ENCODE measurements around the gene PPARG. TPM values are rescaled to one million over a fixed set of nuclear protein-coding genes. Genes with fewer than 3 reads are reported as not detected.

Gene PPARG
- polyA plus RNA-seq, 1 donor (not counting 4 experiments of a cell fraction or from before 2014, with no cell fraction given), result 3.1 TPM

GRCh38 chr3:12451960-12452359, 163.1 kb downstream of the PPARG start:
- Histone ChIP-seq H3K79me2 (ENCODE audit: control insufficient read depth, insufficient read depth, low read length) (no peaks in the 10 kb centered on the region), H3K9ac (ENCODE audit: control insufficient read depth, extremely low read depth, insufficient read depth, low read length) (no peak overlapping the region), H3K4me1 (ENCODE audit: control insufficient read depth, extremely low read depth, insufficient read depth, low read length) (no peaks in the 10 kb centered on the region), H3K9me3 (ENCODE audit: control insufficient read depth, low read depth, low read length) (no peaks in the 10 kb centered on the region), H2AFZ (ENCODE audit: control insufficient read depth, low read length) (no peak overlapping the region), H3K36me3 (ENCODE audit: control insufficient read depth in 2 of 2, extremely low read depth in 1 of 2, insufficient read depth in 2 of 2, low read length in 2 of 2) (no peaks in the 10 kb centered on the region), H3K4me3 (ENCODE audit: control insufficient read depth in 2 of 3, extremely low read depth in 1 of 3, insufficient read depth in 2 of 3, low read depth in 1 of 3, low read length in 3 of 3) (no peak overlapping the region), H4K20me1 (ENCODE audit: control insufficient read depth, extremely low read depth, insufficient read depth, low read length) (no peaks in the 10 kb centered on the region), H3K9me1 (ENCODE audit: control insufficient read depth, extremely low read depth, insufficient read depth, low read length) (no peaks in the 10 kb centered on the region), H3K27ac (ENCODE audit: control insufficient read depth, insufficient read depth, low read length) (no peak overlapping the region), H3K4me2 (ENCODE audit: control insufficient read depth, extremely low read depth, insufficient read depth, low read depth, low read length) (no peak overlapping the region), H3K27me3 (ENCODE audit: control insufficient read depth, extremely low read depth, insufficient read depth, low read length) (peaks cover 5% of the 10 kb centered on the region)
- no peak for FAIRE-seq
- no peak for TF ChIP-seq EZH2 (IDR thresholded peaks at IDR 0.05; ENCODE audit: low read length)
- no peak for TF ChIP-seq CTCF (optimal IDR thresholded peaks at IDR 0.05 in 1 of 3, IDR thresholded peaks at IDR 0.05 in 1 of 3, conservative IDR thresholded peaks at IDR 0.05 in 1 of 3; ENCODE audit: extremely low read depth in 1 of 3, insufficient read depth in 2 of 3, low read length in 3 of 3)
- dilution Hi-C loops (cut with MboI; ENCODE audit: extremely low pct_ligation_motif_present, low sequenced_read_pairs), result no loop called here
- DNase-seq (ENCODE audit: low read depth, low spot score), result no peak

- no peaks in the 10 kb centered on the region for H3K9me1 ChIP-seq (ENCODE audit: control insufficient read depth, extremely low read depth, insufficient read depth, low read length)
- H3K27me3 ChIP-seq (ENCODE audit: control insufficient read depth, extremely low read depth, insufficient read depth, low read length), result peaks cover 3% of the 10 kb centered on the region
- no peak overlapping the region for H3K9ac ChIP-seq (ENCODE audit: control insufficient read depth, extremely low read depth, insufficient read depth, low read length)
- DNase-seq (ENCODE audit: low read depth, low spot score) (no peak), FAIRE-seq (no peak)
- no peak for TF ChIP-seq CTCF (optimal IDR thresholded peaks at IDR 0.05 in 1 of 3, IDR thresholded peaks at IDR 0.05 in 1 of 3, conservative IDR thresholded peaks at IDR 0.05 in 1 of 3; ENCODE audit: extremely low read depth in 1 of 3, insufficient read depth in 2 of 3, low read length in 3 of 3)
- no peak for TF ChIP-seq EZH2 (IDR thresholded peaks at IDR 0.05; ENCODE audit: low read length)
- H3K4me2 ChIP-seq (ENCODE audit: control insufficient read depth, extremely low read depth, insufficient read depth, low read depth, low read length), result no peak overlapping the region
- H3K4me1 ChIP-seq (ENCODE audit: control insufficient read depth, extremely low read depth, insufficient read depth, low read length), result no peaks in the 10 kb centered on the region
- H4K20me1 ChIP-seq (ENCODE audit: control insufficient read depth, extremely low read depth, insufficient read depth, low read length), result no peaks in the 10 kb centered on the region
- no peak overlapping the region for H3K27ac ChIP-seq (ENCODE audit: control insufficient read depth, insufficient read depth, low read length)
- no peaks in the 10 kb centered on the region for H3K9me3 ChIP-seq (ENCODE audit: control insufficient read depth, low read depth, low read length)
- no peaks in the 10 kb centered on the region for H3K79me2 ChIP-seq (ENCODE audit: control insufficient read depth, insufficient read depth, low read length)
- dilution Hi-C loops (cut with MboI; ENCODE audit: extremely low pct_ligation_motif_present, low sequenced_read_pairs), result no loop called here
- no peak overlapping the region for H3K4me3 ChIP-seq (ENCODE audit: control insufficient read depth in 2 of 3, extremely low read depth in 1 of 3, insufficient read depth in 2 of 3, low read depth in 1 of 3, low read length in 3 of 3)
- H2AFZ ChIP-seq (ENCODE audit: control insufficient read depth, low read length), result no peak overlapping the region
- H3K36me3 ChIP-seq (ENCODE audit: control insufficient read depth in 2 of 2, extremely low read depth in 1 of 2, insufficient read depth in 2 of 2, low read length in 2 of 2), result no peaks in the 10 kb centered on the region
These were observed 163.8 kb downstream of the PPARG start for GRCh38 chr3:12452361-12453330.
